Measurements from ENCODE around the gene PNMA6A. TPM values are rescaled to one million over a fixed set of nuclear protein-coding genes. Genes with fewer than 3 reads are reported as not detected.
"Not testable (repeated sequence)": the region's sequence is repeated elsewhere in the genome, so short reads cannot be mapped to it uniquely, and the experiment has no call there.

The PNMA6A gene
- total RNA-seq = 1.9 TPM
- long read RNA-seq, partial matches to known transcripts = 3 of 5 reads
- long read RNA-seq, other reads (novel, unspliced or antisense) = 0 of 5 reads

DNA sequence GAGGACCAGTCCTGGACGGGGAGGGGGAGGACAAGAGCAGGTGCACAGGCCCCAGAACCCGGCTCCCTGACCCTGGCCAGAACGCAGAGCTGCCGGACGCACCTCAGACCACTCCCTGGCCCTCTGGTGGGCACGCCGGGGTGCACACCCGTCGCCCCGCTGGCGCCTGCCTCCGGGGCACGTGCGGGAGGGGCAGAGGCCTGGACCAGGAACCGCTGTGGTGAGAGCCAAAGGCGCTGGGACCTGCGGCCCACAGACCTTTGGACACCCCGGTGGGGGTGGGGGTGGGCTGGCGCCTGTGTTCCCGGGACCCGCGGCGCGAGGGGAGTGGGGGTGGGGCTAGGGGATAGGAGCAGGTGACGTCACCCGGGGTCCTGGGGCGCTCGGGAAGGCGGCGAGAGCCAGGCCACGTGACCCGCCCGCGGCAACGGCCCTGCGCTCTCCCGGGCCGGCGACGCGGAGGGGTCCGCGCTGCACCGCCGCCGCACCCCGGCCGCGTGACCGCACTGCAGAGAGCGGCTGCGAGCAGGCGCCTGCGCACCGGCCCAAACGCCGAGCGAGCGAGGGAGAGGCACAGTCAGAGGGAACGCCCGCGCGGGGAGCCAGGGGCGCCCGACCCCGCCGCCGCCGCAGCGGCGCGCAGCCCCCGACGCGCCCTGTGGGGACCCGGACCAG, at the start of gene PNMA6A:
PNMA6A (plus strand) TSS at position 546 of the 675 bp plus-strand sequence. CDS start 609 bp downstream, outside the sequence.
- intact Hi-C loops (cut with micrococcal nuclease); DNase-seq: not testable (repeated sequence)
- peak; percentile 88 for ATAC-seq

DNA sequence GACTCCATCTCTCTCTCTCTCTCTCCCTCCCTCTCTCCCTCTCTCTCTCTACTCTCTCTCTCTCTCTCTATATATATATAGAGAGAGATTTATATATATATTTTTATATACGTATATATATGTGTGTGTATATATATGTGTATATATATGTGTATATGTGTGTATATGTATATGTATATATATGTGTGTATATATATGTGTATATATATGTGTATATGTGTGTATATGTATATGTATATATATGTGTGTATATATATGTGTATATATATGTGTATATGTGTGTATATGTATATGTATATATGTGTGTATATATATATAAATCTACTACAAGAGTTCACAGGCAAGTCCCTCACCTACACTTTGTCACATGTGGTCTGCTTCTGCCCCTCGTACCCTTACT, 45.8 kb upstream of the PNMA6A start:
- ATAC-seq; DNase-seq; intact Hi-C loops (cut with micrococcal nuclease): not testable (repeated sequence)

DNA sequence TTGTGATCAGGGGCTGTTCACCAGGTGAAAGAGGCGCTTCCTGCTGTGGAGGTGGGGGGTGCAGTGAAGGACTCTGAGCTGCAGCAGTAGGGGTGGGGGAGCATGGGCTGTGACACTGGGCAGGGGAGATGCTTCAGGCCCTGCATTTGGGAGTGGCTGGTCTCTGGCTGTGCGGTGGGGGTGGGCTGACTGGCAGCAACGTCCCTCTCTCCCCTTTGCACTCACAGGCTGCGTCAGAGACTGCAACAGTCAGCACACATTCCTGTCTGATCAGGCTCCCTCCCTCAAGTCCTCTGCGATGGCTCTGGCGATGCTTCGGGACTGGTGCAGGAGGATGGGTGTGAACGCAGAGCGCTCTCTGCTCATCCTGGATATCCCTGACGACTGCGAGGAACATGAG, 43.8 kb upstream of the PNMA6A start:
- ATAC-seq; DNase-seq; intact Hi-C loops (cut with micrococcal nuclease): not testable (repeated sequence)

DNA sequence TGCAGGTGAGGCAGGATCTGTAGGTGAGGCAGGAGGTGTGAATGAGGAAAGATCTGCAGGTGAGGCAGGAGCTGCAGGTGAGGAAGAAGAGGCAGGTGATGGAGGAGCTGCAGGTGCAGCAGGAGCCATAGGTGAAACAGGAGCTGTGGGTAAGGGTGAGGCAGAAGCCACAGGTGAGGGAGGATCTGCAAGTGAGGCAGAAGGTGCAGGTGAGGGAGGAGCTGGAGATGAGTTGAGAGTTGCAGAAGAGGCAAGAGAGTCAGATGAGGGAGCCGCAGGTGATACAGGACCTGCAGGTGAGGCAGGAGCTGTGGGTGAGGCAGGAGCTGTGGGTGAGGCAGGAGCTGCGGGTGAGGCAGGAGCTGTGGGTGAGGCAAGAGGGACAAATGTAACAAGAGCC, 43.1 kb upstream of the PNMA6A start:
- DNase-seq (no peak), ATAC-seq (no peak)
- intact Hi-C loops (cut with micrococcal nuclease) = no loop called here

DNA sequence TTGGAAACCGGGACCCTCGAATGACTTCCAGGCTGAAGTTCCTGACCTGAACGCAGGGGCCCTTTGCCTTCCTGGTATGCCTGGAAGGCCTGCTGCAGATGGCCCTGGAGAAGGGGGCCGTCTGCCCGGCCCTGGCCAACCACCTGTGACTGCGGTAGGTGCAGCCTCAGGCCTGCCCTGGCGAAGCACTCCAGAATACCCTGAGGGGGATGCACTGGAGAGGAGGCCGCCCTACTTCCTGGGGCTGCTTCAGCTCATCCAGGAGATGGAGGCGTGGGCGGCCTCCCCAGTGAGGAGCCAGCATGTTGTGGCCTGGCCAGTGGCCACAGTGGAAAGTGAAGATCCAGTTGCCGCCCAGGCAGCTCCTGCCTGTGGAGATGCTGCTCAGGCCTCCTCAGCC, 42.4 kb upstream of the PNMA6A start:
- intact Hi-C loops (cut with micrococcal nuclease) = no loop called here

DNA sequence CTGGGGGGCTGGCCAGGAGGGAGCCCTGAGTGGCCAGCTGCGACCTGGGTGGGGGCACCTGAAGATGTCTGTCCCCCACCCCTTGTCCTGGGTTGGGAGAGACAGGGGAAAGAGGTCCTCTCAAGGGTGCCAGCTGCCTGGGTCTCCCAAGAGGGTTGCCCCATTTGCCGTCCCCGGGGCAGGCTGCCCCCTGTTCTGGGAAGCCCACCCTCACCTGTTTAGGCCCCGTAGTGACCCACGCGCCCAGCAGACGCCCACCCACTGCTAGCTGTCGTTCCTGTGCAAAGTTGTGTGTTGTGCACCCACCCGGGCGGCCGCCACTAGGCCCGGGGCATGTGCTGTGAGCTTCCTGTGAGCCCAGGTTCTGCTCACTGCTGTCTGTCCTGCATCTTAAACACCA, 41.5 kb upstream of the PNMA6A start:
- DNase-seq = no peak
- intact Hi-C loops (cut with micrococcal nuclease) = no loop called here
- no peak for ATAC-seq

More for the DNA sequence above, 42.4 kb upstream of the PNMA6A start:
- no peak for DNase-seq
- no peak for ATAC-seq

DNA sequence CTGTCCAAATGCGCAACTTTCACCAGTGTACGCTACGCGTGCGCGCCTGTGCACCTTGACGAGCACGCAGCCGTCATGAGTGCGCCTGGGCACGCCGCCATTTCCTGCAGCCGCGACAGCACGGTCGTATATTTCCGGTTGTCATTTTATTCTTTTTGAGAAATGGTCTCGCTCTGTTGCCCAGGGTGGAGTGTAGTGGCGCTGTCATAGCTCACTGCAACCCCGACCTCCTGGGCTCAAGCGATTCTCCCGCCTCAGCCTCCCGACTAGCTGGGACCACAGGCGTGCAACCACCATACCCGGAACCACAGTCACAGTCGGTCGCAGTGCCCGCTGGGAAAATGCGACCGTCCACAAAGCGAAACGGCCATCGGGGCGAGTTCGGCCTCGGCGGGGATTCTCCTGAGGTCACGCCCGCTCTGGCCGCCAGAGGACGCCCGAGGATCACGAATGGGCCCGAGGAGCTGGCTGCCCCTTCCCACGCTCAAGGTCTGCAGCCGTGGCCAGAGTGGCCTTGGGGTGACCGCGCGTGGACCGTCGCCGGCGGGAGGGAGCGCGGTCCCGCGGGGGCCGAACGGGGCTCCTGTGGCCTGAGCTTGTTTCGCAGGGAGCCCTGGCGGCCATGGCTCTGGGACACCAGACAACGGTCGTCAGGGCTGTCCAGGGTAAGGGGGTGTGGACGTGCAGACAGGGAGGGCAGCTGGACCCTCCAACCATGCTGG, 39.7 kb upstream of the PNMA6A start:
- intact Hi-C loops (cut with micrococcal nuclease) = no loop called here
- DNase-seq (peak; percentile 85), ATAC-seq (peak; percentile 95)

DNA sequence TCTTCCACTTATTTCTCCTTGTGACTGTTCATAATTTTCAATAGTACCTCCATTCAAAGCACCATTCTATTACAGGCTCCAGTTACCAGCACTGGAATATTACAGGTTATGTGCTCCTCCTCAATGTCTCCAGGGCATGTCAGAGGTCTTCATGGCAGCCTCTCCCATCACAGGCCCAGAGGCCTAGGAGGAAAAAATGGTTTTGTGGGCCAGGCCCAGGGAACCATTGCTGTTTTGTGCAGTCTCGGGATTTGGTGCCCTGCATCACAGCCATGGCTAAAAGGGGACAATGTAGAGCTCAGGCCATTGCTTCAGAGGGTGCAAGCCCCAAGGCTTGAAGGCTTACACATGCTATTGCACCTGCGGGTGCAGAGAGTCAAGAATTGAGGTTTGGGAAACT, 23.2 kb upstream of the PNMA6A start:
- DNase-seq (no peak), ATAC-seq (no peak)
- intact Hi-C loops (cut with micrococcal nuclease) = no loop called here

DNA sequence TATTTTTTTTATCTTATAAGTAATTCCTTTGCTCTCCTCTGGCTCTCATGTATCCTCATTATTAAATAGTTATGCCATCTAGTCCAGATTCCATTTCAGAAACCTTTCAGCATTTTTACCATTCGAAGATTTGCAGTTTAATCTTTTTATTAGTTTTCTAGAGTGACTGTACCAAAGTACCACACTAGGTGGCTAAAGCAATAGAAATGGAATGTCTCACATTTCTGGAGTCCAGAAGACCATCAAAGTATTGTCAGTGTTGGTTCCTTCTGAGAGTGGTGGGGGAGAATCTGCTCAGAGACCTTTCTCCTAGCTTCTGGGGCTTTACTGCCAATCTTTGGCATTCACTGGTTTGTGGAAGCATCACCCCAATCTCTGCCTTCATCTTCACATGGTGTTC, 19.7 kb upstream of the PNMA6A start:
- intact Hi-C loops (cut with micrococcal nuclease) = no loop called here
- no peak for DNase-seq
- no peak for ATAC-seq

DNA sequence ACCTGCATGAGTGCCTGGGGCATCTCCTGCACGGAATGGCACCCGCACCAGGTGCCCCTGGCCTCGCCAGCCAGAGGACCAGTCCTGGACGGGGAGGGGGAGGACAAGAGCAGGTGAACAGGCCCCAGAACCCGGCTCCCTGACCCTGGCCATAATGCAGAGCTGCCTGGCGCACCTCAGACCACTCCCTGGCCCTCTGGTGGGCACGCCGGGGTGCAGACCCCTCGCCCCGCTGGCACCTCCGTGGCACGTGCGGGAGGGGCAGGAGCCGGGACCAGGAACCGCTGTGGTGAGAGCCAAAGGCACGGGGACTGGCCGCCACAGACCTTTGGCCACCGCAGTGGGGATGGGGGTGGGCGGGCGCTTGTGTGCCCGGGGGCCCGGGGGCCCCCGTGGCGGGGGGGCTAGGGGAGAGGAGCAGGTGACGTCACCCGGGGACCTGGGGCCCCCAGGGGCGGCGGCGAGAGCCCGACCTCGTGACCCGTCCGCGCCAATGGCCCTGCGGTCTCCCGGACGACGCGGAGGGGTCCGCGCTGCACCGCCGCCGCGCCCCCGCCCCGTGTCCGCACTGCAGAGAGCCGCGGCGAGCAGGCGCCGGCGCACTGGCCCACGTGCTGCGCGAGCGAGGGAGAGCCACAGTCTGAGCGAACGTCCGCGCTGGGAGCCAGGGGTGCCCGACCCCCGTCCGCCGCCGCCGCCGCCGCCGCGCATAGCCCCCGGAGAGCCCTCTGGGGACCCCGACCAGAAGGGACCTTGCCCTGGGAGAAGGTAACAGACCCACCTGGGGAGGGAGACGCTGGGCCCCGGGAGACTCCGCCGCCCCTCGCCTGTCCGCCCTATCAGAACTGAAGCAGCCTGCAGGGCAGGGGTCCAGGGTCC, 16.1 kb upstream of the PNMA6A start, which contains the start of gene PNMA3:
PNMA3 (plus strand) TSS at position 600 of the 879 bp plus-strand sequence. CDS start 586 bp downstream, outside the sequence.
- intact Hi-C loops (cut with micrococcal nuclease) = no loop called here
- no peak for DNase-seq

DNA sequence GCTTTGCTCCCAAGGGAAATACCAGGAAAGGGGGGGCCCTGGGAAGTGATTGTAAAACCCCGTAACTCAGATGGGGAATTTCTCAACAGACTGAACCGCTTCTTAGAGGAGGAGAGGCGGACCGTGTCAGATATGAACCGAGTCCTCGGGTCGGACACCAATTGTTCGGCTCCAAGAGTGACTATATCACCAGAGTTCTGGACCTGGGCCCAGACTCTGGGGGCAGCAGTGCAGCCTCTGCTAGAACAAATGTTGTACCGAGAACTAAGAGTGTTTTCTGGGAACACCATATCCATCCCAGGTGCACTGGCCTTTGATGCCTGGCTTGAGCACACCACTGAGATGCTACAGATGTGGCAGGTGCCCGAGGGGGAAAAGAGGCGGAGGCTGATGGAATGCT, 15.0 kb upstream of the PNMA6A start:
- ATAC-seq (no peak), DNase-seq (no peak)

More for the DNA sequence above, 16.1 kb upstream of the PNMA6A start, which contains the start of gene PNMA3:
- peak; percentile 66 for ATAC-seq

DNA sequence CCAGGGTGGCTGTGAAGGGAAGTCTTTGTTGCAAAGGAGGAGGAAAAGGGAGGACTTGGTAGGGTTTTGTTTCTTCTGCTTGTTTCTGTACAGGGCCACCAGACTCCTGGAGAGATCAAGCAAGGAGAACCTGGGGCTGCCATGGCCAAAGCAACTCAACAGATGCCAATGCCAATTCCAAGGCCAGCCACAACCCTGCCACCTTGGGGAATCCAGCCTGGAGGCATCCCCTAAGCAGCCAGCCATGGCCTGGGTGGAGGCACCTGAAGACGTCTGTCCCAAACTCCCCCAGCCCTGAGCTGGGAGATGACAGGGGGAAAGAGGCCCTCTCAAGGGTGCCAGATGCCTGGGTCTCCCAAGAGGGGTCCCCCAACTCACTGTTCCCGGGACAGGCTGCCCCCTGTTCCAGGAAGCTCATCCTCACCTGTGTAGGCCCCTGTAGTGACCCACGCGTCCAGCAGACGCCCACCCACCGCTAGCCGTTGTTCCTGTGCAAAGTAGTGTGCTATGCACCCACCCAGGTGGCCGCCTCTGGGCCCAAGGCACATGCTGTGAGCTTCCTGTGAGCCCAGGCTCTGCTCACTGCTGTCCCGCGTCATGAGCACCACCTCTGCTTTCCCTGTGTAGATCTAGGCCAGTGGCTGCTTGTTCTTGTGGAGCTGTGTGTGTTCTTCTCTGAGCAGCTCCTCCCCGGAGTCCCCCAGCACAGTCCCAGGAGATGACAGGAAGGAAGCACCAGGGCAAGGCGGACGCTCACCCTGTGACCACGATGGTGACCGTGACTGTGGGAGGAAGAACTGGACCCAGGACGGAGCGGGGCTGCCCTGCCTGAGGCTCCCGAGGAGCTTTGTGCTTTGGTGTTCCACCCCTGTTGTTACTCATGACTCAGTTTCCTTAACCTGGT, 12.8 kb upstream of the PNMA6A start:
- no peak for ATAC-seq
- intact Hi-C loops (cut with micrococcal nuclease) = no loop called here
- DNase-seq = no peak

More for the DNA sequence above, 15.0 kb upstream of the PNMA6A start:
- intact Hi-C loops (cut with micrococcal nuclease) = no loop called here

DNA sequence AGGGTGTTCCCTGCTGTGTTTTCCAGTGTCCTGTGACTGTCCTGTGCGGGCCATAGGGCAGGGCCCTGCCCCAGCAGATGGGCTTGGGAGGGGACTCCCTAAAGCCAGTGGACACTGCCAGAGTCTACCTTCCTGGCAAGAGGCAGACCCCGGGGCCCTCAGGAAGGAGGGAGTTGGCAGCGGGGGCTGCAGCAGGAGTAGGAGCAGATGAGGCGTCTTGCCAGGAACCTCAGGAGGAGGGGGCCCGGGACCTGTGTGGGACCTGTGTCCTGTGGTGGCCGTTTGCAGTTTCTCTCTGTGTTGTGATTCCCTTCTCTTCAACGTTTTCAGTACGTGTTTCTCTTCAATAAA, 12.2 kb upstream of the PNMA6A start:
- intact Hi-C loops (cut with micrococcal nuclease) = no loop called here
- ATAC-seq (no peak), DNase-seq (no peak)

DNA sequence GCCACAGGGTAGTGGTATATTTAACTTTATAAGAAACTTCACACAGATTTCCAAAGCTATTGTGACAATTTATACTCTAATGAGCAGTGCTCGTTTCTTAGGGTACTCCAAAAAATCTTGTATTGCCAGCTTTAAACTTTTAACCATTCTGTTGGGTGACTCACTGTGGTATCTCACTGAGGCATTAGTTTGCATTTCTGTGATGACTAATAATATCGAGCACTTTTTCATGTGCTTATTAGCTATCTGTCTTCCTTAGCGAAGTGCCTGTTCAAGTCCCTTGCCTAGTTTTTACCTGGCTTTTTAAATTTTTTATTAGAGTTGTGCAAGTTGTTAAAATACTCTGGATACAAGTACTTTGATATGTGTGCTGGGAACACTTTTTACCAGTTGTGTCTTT, 10.5 kb upstream of the PNMA6A start:
- DNase-seq (no peak), ATAC-seq (no peak)
- intact Hi-C loops (cut with micrococcal nuclease) = no loop called here

DNA sequence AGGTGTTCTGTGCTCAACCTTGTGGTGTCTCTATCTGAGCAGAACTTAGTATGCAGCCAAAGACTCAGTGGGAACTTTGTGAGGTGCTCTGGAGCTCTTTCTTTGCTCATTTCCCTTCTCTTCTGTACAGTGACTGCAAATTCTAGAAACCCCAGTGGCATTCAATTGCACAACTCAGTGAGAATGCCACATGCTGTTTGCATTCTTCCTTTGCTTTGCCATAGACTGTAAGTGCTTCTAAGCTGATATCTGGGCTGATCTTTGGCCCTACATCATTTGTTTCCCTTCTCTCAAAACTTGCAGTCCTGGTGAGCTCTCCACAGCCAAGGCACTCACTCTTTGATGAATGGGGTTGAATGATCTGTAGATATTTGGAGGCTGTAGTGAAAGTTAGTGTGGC, 8.9 kb upstream of the PNMA6A start:
- no peak for ATAC-seq
- no peak for DNase-seq
- intact Hi-C loops (cut with micrococcal nuclease) = no loop called here

DNA sequence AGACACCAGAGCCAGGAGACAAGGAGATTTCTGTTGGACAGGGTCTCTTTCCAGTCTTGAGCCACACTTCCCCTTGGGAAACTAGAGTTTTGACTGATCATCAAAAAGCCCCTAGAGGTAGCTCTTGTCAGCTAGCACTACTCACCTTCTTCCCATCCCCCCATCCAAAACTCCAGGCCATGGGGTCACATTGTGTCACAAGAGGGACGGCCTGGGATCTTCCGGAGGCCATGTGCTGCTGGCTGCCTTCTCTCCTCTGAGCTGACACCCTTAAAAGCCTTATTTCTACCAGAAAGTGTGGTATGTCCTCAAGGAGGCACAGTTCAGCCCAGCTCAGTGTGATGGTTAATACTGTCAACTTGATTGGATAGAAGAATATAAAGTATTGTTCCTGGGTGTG, 8.2 kb upstream of the PNMA6A start:
- intact Hi-C loops (cut with micrococcal nuclease) = no loop called here
- ATAC-seq = no peak
- DNase-seq = no peak

DNA sequence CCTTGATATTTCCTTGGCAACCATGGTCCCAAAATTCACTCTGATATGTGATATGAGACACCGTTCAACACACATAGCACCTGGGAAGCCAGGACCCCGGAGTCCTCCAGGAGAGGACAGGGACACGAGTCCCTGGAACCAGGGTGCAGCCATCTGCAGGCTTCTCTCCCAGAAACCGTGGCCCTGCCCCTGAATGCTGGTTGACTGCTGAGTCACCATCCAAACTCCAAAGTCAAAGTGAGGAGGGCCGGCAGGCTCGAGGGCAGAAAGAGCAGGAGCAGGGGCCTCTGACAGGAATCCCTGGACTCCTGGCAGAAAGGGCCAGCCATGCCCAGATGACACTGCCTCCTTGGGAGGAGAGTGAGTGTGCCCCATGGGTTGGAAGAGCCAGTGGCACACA, 6.9 kb upstream of the PNMA6A start:
- DNase-seq = no peak
- intact Hi-C loops (cut with micrococcal nuclease) = no loop called here
- ATAC-seq = no peak

DNA sequence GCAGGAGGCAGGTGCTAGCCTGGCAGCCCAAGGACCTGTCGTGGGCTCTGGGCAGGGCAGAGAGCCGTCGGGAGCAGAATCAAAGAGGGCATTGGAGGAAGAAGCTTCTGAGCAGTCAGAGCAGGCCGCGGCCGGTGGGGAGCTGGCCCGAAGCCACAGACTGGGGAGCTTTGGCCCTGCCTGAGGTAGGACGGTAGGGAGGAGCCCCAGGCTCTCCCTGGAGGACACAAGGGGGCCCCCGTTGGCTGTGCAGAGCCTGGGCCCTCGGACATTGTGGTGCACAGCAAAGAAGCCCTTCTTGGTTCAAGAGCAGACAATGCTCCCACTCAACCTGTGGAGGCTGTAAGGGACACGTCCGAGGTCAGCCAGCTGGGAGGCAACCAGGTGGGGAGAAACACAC, 5.9 kb upstream of the PNMA6A start:
- DNase-seq; ATAC-seq; intact Hi-C loops (cut with micrococcal nuclease): not testable (repeated sequence)

DNA sequence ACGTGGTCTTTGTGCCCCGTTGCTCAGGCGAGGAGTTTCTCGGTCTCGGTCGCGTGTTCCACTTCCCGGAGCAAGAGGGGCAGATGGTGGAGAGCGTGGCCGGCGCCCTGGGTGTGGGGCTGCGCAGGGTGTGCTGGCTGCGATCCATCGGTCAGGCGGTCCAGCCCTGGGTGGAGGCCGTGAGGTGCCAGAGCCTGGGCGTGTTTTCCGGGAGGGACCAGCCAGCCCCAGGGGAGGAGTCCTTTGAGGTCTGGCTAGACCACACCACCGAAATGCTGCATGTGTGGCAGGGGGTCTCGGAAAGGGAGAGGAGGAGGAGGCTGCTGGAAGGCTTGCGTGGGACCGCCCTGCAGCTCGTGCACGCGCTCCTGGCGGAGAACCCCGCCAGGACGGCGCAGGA, 1.1 kb downstream of the PNMA6A start:
- intact Hi-C loops (cut with micrococcal nuclease); ATAC-seq; DNase-seq: not testable (repeated sequence)
